GM19193 (cell line): Measurements from ENCODE around the gene ELP6.
A peak's percentile ranks its signal among the peaks of the same experiment; 100 is the strongest.

Source experiments
- POLR2A ChIP-seq: IDR thresholded peaks from 4 replicates; pipeline ENCODE4 v1.6.1; 2011; ENCODE audit not compliant: insufficient read depth, insufficient read length; ENCODE audit errors: extremely low read depth

The ELP6 gene

DNA sequence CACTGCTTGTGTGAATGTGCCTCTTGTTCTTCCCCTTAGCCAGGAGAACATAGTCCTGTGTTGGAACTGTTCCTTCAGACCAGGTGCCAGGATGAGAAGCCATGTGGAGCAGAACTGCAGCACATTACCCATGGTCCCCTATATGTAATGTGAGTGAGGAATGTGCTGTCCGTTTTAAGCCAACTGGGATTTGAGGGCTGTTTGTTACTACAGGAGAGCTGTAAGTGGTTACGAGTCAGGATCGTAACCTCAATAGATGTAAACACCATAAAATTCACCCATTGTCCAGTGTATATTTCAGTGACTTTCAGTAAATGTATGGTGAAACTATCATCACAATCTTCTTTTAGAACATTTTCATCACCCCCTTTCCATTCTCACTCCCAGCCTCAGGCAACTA is 27.7 kb downstream of the ELP6 start:
- no peak for TF ChIP-seq POLR2A

- TF ChIP-seq POLR2A, result no peak
These were observed 31.1 kb downstream of the ELP6 start for GRCh38 chr3:47482366-47482765.

DNA sequence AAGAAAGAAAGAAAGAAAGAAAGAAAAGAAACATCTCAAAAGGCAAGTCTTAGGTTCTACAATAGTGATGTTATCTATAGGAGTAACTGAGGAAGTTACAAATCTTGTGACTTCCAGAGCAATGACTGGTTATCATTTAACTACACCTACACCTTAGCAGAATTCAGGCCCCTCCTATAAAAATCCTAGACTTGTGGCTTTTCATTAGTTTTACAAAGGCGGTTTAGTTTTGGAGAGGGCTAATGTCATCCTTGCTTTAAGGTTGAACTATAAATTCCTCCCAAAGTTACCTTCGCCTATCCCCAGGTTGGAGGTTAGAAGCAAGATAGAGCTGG is 33.7 kb downstream of the ELP6 start:
- TF ChIP-seq POLR2A, result no peak

GRCh38 chr3:47478022-47478421 is 35.5 kb downstream of the ELP6 start:
- no peak for TF ChIP-seq POLR2A

- TF ChIP-seq POLR2A, result no peak
These were observed 36.8 kb downstream of the ELP6 start for GRCh38 chr3:47476644-47477199.

DNA sequence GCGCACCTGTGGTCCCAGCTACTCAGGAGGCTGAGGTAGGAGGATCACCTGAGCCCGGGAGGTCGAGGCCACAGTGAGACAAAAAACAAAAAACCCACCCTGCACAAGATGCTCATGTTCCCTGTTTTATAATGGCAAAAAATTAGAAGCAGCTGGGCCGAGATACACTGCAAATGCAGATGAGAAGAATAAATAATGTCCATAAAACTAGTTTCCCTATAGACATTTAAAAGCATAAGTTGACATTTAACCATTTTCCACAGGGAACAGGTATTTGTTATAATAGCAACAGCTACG is 37.2 kb downstream of the ELP6 start:
- TF ChIP-seq POLR2A, result no peak

DNA sequence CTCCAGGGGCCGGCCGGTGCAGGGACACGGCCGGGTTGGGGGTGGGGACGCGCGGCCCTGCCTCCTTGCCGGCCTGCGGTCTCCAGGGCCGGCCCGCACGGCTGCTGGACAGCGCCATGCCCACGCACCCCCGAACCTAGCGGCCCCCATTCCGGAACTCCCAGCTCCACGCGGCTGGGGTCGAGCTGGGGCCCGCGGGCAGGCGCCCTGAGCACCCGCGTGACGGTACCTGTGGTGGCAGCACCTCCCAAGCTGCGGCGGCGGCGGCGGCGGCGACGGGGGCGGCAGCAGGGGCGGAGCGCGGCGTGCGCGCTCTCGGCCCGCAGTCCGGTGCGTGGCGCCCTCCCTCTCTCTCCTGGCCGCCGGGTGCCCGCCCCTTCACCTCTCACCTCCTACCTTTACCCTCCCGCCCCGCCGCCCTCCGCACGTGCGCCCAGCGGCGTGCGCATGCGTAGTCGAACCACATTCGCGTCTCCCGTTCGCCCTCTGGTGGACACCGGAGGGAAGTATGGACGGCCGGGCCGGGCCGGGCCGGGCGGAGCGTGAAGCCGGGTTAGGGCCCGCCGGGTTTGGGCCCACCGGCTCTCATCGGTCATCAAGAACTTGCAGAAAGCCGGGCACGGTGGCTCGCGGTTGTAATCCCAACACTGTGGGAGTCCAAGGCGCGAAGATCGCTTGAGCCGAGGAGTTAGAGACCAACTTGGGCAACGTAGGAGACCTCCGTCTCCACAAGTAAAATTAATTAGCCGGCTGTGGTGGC is 37.8 kb downstream of the ELP6 start, which contains the start of gene SCAP:
Gene SCAP, minus strand, starts transcription at position 372 of the 760 bp plus-strand sequence. CDS start 32,948 bp downstream, outside the sequence.
- TF ChIP-seq POLR2A, result peak; percentile 63

DNA sequence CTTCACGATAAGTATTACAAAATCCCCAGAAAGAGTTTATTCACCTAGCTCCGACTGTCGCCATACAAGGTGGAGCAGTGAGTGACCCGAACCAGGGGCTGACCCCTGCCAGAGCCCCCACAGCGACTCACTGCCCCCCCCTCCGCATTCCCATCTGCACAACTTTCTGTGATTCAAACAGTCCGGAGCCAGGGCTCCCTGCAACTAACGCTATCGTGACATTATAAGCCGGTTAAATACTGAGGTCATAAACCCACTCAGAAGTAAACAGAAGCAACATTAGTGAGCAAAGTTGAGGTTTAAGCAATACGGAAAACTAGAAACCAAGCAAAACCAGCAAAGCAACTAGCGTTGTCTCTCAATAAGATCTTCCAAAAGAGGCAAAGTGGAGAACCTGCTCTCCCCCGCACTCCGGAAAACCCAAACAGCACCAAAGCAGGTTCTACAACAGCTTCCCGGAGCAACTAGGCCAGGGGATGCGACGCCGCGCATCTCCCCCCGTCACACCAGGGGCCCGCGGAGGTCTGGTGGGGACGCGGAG is 38.4 kb downstream of the ELP6 start:
- no peak for TF ChIP-seq POLR2A

DNA sequence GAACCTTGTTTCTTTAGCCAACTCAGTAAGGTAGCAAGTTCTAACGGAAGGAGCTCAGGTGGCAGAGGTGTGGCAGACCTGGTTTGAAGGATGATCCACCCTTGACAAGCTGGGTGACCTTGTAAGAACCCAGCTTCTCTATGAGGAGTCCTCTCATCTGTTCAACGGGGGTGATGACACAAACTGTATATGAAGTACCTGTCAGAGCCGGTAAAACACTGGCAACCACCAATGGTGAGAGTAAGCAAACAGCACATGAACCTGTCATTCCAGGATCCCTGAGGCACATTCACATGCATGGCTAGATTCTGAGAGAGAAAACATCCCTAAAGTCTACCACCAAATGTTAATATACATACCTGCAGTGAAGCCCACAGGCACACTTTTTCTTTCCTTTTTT is 40.1 kb downstream of the ELP6 start:
- no peak for TF ChIP-seq POLR2A

DNA sequence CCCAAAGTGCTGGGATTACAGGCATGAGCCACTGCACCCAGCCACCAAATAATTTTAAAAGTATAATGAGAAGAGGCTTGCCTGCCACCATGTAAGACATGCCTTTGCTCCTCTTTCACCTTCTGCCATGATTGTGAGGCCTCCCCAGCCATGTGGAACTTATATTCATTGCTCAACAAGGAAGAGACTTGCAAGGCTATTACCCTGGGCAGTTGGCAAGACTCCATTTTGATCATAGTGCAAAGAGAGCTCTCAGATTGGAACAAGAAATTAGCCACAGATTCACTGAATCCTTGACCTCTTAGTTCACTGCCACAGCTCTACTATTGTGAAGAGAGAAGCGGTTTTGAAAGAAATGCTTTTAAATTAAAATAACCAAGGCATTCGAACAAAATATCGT is 43.9 kb downstream of the ELP6 start:
- TF ChIP-seq POLR2A, result no peak

DNA sequence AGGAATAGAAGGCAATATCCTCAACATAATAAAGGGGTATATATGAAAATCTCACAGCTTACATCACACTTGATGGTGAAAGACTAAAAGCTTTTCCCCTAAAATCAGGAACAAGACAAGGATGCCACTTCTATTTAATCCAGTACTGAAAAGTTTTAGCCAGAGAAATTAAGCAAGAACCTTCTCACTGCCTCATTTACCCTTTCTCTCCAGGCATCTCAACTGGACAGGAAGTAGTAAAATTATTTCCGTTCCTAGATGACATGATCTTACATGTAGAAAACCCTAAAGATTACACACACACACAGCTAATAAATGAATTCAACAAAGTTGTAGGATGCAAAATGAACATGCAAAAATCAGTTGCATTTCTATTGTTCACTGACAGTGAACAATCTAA is 48.9 kb downstream of the ELP6 start:
- TF ChIP-seq POLR2A, result no peak

DNA sequence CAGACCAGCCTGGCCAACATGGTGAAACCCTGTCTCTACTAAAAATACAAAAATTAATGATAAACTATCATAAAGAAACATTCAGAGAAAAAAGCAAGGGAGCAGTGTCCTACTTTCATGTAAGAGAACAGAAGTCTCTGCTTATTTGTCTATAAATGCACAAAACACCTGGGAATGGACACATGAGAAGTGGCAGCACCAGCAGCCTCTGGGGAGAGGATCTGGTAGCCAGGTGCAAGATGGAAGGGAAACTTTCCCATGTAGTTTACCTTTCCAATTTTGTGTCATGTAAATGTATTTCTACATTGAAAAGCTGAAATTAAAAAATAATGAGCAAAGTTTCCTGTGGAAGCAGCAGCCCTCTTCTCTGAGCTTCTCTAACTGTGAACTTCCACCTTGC is 56.5 kb downstream of the ELP6 start:
- TF ChIP-seq POLR2A, result no peak

DNA sequence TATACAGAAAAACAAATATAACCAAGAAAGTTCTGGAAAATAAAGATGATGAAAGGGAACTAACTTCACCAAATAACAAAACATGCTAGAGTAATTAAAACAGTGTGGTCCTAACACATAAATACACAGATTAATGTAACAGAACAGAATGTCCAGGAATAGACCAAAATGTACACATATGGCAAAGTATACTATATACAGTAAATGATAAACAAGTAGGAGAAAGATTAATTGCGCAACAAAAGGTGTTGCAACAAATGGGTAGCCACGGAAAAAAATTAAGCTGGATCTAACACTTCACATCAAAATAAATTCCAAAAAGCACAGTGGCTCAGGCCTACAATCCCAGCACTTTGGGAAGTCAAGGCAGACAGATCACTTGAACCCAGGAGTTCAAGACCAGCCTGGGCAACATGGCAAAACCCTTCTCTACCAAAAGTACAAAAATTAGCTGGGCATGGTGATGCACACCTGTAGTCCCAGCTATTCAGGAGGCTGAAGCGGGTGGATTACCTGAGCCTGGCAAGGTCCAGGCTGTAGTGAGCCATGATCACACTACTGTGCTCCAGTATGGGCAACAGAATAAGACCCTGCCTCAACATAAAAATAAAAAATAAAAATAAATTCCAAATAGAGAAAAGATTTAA is 57.6 kb downstream of the ELP6 start:
- no peak for TF ChIP-seq POLR2A

GRCh38 chr3:47452453-47453215 is 60.9 kb downstream of the ELP6 start:
- TF ChIP-seq POLR2A, result no peak
